Natural killer cell (primary cell): ENCODE measurements around the gene C11orf91. TPM values are rescaled to one million over a fixed set of nuclear protein-coding genes. Genes with fewer than 3 reads are reported as not detected.

Source experiments
- ATAC-seq, 3 donors: fragments of 150-1000 bp in 2 of 3; fragments of 200-7000 bp in 1 of 3; cut with Tn5 transposase; 1 replicate in 1 of 3; 2 replicates in 2 of 3; pipeline ENCODE4 v1.10.0; 2021; ENCODE audit warnings: mild to moderate bottlenecking in 2 of 3, moderate library complexity in 2 of 3
- DNase-seq, 2 donors: peaks; one replicate each; pipeline versions ENCODE4 v3.0.0 to v3.0.0-alpha.2; 2013 to 2021; ENCODE audit warnings: mixed read lengths in 1 of 2
- H3K27ac ChIP-seq: one replicate; pipeline ENCODE4 v1.5.1; 2013; ENCODE audit warnings: mild to moderate bottlenecking, low read length
- H3K27me3 ChIP-seq: one replicate; pipeline ENCODE4 v1.6.1; 2013; ENCODE audit warnings: low read length; ENCODE audit not compliant: control insufficient read depth, insufficient read depth
- H3K36me3 ChIP-seq: one replicate; pipeline ENCODE4 v1.6.1; 2013; ENCODE audit warnings: low read length; ENCODE audit not compliant: control insufficient read depth, insufficient read depth
- H3K4me1 ChIP-seq: one replicate; pipeline ENCODE4 v1.6.1; 2013; ENCODE audit warnings: low read length; ENCODE audit not compliant: control insufficient read depth, insufficient read depth
- H3K4me3 ChIP-seq: one replicate; pipeline ENCODE4 v1.5.1; 2013; ENCODE audit warnings: low read length
- H3K9me3 ChIP-seq: one replicate; pipeline ENCODE4 v1.6.1; 2013; ENCODE audit warnings: low read length; ENCODE audit not compliant: control insufficient read depth, insufficient read depth
- H3K27ac Mint-ChIP-seq, 2 donors: one replicate each; pipeline ENCODE4 v1.8.0; 2022; ENCODE audit warnings: mild to moderate bottlenecking in 2 of 2, mixed read lengths in 2 of 2, moderate library complexity in 1 of 2
- H3K27me3 Mint-ChIP-seq, 2 donors: one replicate each; pipeline ENCODE4 v1.8.0; 2022; ENCODE audit warnings: low read depth in 2 of 2, mixed read lengths in 2 of 2
- H3K36me3 Mint-ChIP-seq: one replicate; pipeline ENCODE4 v1.8.0; 2022; ENCODE audit warnings: mixed read lengths
- H3K4me1 Mint-ChIP-seq, 2 donors: one replicate each; pipeline ENCODE4 v1.8.0; 2022; ENCODE audit warnings: mixed read lengths in 2 of 2
- H3K4me3 Mint-ChIP-seq: one replicate; pipeline ENCODE4 v1.8.0; 2022; ENCODE audit warnings: mild to moderate bottlenecking, moderate library complexity, mixed read lengths
- H3K9me3 Mint-ChIP-seq, 2 donors: one replicate each; pipeline ENCODE4 v1.8.0; 2022; ENCODE audit warnings: mixed read lengths in 2 of 2
- CTCF ChIP-seq: fragments of 200-600 bp; IDR thresholded peaks from one replicate; pipeline ENCODE4 v1.8.0; 2022; ENCODE audit warnings: antibody characterized with exemption
- WGBS: methylation state at CpG from one replicate; pipeline ENCODE4 v1.1.7; 2013; ENCODE audit warnings: missing lambda C conversion rate; ENCODE audit not compliant: insufficient coverage; 5-methylcytosine and 5-hydroxymethylcytosine counted together
- intact Hi-C: fragments of 100-400 bp; cut with micrococcal nuclease; formaldehyde crosslinking; loops from one replicate; pipeline ENCODE4 v1.14.2; 2022
- total RNA-seq, 4 donors: library from RNA; stranded (reverse); fragments of 120-200 nt in 1 of 4; gene quantifications; one replicate each; pipeline versions ENCODE4 v1.2.3 to v1.2.4, GENCODE V29; 2013 to 2022

Gene C11orf91
- total RNA-seq, 3 donors from 2014 or later (not counting 1 experiment from before 2014, with no cell fraction given): not detected

DNA sequence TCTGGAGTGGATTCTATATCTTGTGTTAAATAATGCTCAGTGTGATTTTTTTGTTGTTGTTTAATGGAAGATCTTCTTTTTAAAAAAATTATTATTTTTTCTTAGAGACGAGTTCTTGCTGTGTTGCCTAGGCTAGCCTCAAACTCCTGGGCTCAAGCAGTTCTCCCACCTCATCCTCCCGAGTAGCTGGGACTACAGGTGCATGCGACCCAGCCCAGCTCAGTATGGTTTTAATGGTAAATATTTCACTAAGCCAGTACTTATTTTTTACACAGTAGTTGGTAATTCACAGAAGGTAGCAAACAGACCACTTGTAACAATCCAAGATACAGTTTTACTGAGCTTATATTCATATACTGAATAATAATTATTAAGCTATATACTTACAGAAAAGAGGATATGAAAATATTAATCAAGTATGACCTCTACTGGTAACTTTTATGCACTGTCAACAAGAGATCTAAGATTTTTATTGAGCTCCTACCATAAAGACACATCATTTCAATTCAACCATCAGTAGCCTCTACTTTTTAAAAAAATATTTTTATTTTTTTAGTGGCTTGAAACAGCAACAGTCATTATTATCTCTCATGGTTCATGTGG, 41.7 kb upstream of the C11orf91 start:
- Mint-ChIP-seq H3K4me1 (no peaks in the 10 kb centered on the region), H3K9me3 (no peaks in the 10 kb centered on the region), H3K4me3 (no peak overlapping the region), H3K27me3 (no peaks in the 10 kb centered on the region), H3K27ac (no peak overlapping the region), H3K36me3 (peaks cover 19% of the 10 kb centered on the region)
- peak in 1 of 2 donors; percentile 53 for DNase-seq
- Histone ChIP-seq H3K36me3 (peaks cover 28% of the 10 kb centered on the region), H3K4me3 (no peak overlapping the region), H3K4me1 (no peaks in the 10 kb centered on the region), H3K27me3 (no peaks in the 10 kb centered on the region), H3K27ac (no peak overlapping the region), H3K9me3 (no peaks in the 10 kb centered on the region)
- TF ChIP-seq CTCF: peak; percentile 55
- peak in 2 of 3 donors; percentile 66 to 67 for ATAC-seq
- WGBS: 100% methylated on average over 2 of the region's 3 CpGs
- intact Hi-C loops: loop anchor here (1.0 kb wide), 2 partner anchors 26 to 199 kb away; no protein-coding TSS in a partner anchor

DNA sequence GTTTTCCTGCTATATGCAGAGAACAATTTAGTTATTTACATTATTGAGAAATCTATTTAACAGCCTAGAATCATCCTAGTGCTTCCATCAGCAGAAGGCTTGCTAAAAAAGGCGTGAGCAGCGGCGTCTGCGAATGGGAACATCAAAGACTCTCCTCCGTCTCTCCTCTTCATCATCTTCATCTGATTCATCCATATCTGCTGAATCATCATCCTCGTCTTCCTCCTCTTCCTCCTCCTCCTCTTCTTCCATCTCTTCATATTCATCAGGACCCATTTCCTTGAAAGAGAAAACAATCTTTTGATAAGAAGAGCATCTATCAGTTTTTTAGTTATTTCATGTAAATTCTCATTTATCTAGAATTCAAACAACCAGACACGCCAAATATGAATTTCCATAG, 41.2 kb upstream of the C11orf91 start:
- H3K27ac Mint-ChIP-seq: no peak overlapping the region
- peaks cover 24% of the 10 kb centered on the region for H3K36me3 ChIP-seq
- 92% methylated on average over 6 of the region's 7 CpGs for WGBS

DNA sequence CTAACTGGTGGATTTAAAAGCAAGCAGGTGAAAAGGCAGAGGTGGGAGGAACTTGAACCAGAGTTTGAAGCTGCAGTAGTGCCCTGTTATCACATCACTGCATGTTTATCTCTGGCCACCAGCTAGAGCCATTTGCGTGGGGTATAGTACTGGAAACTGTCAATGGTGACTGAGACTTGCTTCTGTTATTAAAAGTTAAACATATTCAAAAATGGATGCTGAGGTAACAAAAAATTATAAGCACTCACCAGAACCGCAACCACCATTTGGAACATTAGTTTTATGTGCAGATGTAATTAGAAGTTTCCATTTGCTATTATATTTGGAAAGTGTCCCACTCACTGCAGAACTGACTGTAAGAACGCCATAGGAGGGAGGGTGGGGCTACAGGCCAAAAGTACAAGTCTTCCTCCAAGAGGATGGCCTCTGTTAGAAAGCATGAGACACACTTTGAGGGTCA, 36.8 kb upstream of the C11orf91 start:
- Mint-ChIP-seq H3K4me1 (peaks cover 17 to 25% of the 10 kb centered on the region in 2 donors), H3K27ac (peak overlapping the region in 1 of 2 donors; percentile 85), H3K9me3 (no peaks in the 10 kb centered on the region), H3K4me3 (peak overlapping the region; percentile 89), H3K36me3 (no peaks in the 10 kb centered on the region), H3K27me3 (no peaks in the 10 kb centered on the region)
- ATAC-seq (no peak), DNase-seq (no peak)
- WGBS: 64% methylated on average over 2 of the region's 3 CpGs
- intact Hi-C loops: loop anchor here (5.0 kb wide), 1 partner anchor 35 kb away; the partner anchor contains the start of gene FBXO3
- TF ChIP-seq CTCF: no peak
- Histone ChIP-seq H3K4me3 (no peak overlapping the region), H3K36me3 (no peaks in the 10 kb centered on the region), H3K9me3 (no peaks in the 10 kb centered on the region), H3K27ac (no peak overlapping the region), H3K4me1 (peaks cover 21% of the 10 kb centered on the region), H3K27me3 (no peaks in the 10 kb centered on the region)

More for the DNA sequence above, 41.2 kb upstream of the C11orf91 start:
- Mint-ChIP-seq H3K4me1 (peaks cover 0 to 3% of the 10 kb centered on the region in 2 donors), H3K27me3 (no peaks in the 10 kb centered on the region), H3K4me3 (no peak overlapping the region), H3K36me3 (peaks cover 15% of the 10 kb centered on the region), H3K9me3 (no peaks in the 10 kb centered on the region)
- TF ChIP-seq CTCF: no peak
- ATAC-seq: no peak
- intact Hi-C loops: loop anchor here (1.0 kb wide), 2 partner anchors 26 to 199 kb away; no protein-coding TSS in a partner anchor
- no peak for DNase-seq
- Histone ChIP-seq H3K4me3 (no peak overlapping the region), H3K27me3 (no peaks in the 10 kb centered on the region), H3K27ac (no peak overlapping the region), H3K4me1 (peaks cover 2% of the 10 kb centered on the region), H3K9me3 (no peaks in the 10 kb centered on the region)
